Measurements from ENCODE around the gene NMD3.

The NMD3 gene

GRCh38 chr3:161284989-161285388 lies 63.9 kb downstream of the NMD3 start:
- H3K27ac ChIP-seq, result no peak overlapping the region
- TF ChIP-seq CTCF (conservative IDR thresholded peaks at IDR 0.05), result no peak

- H3K27ac ChIP-seq, result no peak overlapping the region
- no peak for TF ChIP-seq CTCF (conservative IDR thresholded peaks at IDR 0.05)
Observed at GRCh38 chr3:161289174-161289573, 68.1 kb downstream of the NMD3 start.

GRCh38 chr3:161291191-161291901 lies 70.2 kb downstream of the NMD3 start:
- TF ChIP-seq CTCF (conservative IDR thresholded peaks at IDR 0.05), result no peak
- H3K27ac ChIP-seq, result no peak overlapping the region

GRCh38 chr3:161293381-161293780 lies 72.3 kb downstream of the NMD3 start:
- no peak overlapping the region for H3K27ac ChIP-seq
- TF ChIP-seq CTCF (conservative IDR thresholded peaks at IDR 0.05), result no peak

GRCh38 chr3:161295325-161295724 lies 74.2 kb downstream of the NMD3 start:
- H3K27ac ChIP-seq, result no peak overlapping the region
- no peak for TF ChIP-seq CTCF (conservative IDR thresholded peaks at IDR 0.05)

GRCh38 chr3:161296814-161297213 lies 75.7 kb downstream of the NMD3 start:
- TF ChIP-seq CTCF (conservative IDR thresholded peaks at IDR 0.05), result no peak
- H3K27ac ChIP-seq, result no peak overlapping the region
